ENCODE results near the gene PCYOX1L.

DNA sequence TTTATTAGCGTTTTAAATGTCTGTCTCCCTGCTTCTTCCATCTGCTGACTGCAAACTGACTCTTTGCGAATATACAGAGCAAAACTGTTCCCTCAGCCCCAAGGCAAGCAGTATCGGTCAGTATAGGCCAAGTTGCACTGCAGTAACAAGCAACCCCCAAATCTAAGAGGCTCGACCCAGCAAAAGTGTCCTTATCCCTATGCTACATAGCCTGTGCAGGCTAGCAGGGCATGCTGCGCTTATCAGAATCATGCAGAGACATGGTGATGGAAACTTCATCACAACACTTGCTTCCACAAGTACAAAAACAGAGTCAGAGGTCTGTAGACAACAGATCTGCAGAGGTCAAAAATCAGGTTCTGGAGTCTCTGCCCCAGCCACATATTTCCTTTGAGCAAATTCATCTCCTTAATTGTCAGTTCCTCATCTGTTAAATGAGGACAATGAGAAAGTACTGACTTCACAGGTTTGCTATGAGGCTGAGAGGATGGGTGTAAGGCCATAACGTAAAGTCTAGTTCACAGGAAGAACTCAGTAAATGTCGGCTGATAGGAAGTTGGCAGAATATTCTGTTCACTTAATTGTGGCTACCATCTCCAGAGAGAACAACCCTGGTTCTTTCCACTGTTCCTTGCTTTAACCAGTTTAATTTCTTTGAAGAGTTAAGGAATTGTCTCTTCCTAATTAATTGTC is 30.8 kb downstream of the PCYOX1L start:
- no peak for TF ChIP-seq EZH2phosphoT487 (IDR thresholded peaks at IDR 0.05; ENCODE audit: unreplicated experiment)
- TF ChIP-seq, protein P1, sequence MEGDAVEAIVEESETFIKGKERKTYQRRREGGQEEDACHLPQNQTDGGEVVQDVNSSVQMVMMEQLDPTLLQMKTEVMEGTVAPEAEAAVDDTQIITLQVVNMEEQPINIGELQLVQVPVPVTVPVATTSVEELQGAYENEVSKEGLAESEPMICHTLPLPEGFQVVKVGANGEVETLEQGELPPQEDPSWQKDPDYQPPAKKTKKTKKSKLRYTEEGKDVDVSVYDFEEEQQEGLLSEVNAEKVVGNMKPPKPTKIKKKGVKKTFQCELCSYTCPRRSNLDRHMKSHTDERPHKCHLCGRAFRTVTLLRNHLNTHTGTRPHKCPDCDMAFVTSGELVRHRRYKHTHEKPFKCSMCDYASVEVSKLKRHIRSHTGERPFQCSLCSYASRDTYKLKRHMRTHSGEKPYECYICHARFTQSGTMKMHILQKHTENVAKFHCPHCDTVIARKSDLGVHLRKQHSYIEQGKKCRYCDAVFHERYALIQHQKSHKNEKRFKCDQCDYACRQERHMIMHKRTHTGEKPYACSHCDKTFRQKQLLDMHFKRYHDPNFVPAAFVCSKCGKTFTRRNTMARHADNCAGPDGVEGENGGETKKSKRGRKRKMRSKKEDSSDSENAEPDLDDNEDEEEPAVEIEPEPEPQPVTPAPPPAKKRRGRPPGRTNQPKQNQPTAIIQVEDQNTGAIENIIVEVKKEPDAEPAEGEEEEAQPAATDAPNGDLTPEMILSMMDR (conservative IDR thresholded peaks at IDR 0.05; ENCODE audit: low read depth in 2 of 2), result no peak
- TF ChIP-seq STAT1 (IDR thresholded peaks at IDR 0.05; ENCODE audit: unreplicated experiment), result no peak
- no peak for TF ChIP-seq EZH2 (IDR thresholded peaks at IDR 0.05; ENCODE audit: low read depth, unreplicated experiment)
- TF ChIP-seq, protein P2, sequence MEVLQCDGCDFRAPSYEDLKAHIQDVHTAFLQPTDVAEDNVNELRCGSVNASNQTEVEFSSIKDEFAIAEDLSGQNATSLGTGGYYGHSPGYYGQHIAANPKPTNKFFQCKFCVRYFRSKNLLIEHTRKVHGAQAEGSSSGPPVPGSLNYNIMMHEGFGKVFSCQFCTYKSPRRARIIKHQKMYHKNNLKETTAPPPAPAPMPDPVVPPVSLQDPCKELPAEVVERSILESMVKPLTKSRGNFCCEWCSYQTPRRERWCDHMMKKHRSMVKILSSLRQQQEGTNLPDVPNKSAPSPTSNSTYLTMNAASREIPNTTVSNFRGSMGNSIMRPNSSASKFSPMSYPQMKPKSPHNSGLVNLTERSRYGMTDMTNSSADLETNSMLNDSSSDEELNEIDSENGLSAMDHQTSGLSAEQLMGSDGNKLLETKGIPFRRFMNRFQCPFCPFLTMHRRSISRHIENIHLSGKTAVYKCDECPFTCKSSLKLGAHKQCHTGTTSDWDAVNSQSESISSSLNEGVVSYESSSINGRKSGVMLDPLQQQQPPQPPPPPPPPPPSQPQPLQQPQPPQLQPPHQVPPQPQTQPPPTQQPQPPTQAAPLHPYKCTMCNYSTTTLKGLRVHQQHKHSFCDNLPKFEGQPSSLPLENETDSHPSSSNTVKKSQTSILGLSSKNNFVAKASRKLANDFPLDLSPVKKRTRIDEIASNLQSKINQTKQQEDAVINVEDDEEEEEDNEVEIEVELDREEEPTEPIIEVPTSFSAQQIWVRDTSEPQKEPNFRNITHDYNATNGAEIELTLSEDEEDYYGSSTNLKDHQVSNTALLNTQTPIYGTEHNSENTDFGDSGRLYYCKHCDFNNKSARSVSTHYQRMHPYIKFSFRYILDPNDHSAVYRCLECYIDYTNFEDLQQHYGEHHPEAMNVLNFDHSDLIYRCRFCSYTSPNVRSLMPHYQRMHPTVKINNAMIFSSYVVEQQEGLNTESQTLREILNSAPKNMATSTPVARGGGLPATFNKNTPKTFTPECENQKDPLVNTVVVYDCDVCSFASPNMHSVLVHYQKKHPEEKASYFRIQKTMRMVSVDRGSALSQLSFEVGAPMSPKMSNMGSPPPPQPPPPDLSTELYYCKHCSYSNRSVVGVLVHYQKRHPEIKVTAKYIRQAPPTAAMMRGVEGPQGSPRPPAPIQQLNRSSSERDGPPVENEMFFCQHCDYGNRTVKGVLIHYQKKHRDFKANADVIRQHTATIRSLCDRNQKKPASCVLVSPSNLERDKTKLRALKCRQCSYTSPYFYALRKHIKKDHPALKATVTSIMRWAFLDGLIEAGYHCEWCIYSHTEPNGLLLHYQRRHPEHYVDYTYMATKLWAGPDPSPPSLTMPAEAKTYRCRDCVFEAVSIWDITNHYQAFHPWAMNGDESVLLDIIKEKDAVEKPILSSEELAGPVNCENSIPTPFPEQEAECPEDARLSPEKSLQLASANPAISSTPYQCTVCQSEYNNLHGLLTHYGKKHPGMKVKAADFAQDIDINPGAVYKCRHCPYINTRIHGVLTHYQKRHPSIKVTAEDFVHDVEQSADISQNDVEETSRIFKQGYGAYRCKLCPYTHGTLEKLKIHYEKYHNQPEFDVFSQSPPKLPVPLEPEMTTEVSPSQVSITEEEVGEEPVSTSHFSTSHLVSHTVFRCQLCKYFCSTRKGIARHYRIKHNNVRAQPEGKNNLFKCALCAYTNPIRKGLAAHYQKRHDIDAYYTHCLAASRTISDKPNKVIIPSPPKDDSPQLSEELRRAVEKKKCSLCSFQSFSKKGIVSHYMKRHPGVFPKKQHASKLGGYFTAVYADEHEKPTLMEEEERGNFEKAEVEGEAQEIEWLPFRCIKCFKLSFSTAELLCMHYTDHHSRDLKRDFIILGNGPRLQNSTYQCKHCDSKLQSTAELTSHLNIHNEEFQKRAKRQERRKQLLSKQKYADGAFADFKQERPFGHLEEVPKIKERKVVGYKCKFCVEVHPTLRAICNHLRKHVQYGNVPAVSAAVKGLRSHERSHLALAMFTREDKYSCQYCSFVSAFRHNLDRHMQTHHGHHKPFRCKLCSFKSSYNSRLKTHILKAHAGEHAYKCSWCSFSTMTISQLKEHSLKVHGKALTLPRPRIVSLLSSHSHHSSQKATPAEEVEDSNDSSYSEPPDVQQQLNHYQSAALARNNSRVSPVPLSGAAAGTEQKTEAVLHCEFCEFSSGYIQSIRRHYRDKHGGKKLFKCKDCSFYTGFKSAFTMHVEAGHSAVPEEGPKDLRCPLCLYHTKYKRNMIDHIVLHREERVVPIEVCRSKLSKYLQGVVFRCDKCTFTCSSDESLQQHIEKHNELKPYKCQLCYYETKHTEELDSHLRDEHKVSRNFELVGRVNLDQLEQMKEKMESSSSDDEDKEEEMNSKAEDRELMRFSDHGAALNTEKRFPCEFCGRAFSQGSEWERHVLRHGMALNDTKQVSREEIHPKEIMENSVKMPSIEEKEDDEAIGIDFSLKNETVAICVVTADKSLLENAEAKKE (CRISPR knock-in tag; IDR thresholded peaks at IDR 0.05), result no peak
- no peak for TF ChIP-seq CREB1 (CRISPR knock-in tag; IDR thresholded peaks at IDR 0.05; ENCODE audit: low read depth)
- TF ChIP-seq, protein P3, sequence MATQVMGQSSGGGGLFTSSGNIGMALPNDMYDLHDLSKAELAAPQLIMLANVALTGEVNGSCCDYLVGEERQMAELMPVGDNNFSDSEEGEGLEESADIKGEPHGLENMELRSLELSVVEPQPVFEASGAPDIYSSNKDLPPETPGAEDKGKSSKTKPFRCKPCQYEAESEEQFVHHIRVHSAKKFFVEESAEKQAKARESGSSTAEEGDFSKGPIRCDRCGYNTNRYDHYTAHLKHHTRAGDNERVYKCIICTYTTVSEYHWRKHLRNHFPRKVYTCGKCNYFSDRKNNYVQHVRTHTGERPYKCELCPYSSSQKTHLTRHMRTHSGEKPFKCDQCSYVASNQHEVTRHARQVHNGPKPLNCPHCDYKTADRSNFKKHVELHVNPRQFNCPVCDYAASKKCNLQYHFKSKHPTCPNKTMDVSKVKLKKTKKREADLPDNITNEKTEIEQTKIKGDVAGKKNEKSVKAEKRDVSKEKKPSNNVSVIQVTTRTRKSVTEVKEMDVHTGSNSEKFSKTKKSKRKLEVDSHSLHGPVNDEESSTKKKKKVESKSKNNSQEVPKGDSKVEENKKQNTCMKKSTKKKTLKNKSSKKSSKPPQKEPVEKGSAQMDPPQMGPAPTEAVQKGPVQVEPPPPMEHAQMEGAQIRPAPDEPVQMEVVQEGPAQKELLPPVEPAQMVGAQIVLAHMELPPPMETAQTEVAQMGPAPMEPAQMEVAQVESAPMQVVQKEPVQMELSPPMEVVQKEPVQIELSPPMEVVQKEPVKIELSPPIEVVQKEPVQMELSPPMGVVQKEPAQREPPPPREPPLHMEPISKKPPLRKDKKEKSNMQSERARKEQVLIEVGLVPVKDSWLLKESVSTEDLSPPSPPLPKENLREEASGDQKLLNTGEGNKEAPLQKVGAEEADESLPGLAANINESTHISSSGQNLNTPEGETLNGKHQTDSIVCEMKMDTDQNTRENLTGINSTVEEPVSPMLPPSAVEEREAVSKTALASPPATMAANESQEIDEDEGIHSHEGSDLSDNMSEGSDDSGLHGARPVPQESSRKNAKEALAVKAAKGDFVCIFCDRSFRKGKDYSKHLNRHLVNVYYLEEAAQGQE (IDR thresholded peaks at IDR 0.05; ENCODE audit: unreplicated experiment), result no peak

Measured in GM23338 (cell line).